Spinal cord (tissue), 10 donors: ENCODE data around the gene CD209. TPM values are rescaled to one million over a fixed set of nuclear protein-coding genes. Genes with fewer than 3 reads are reported as not detected.

Source experiments
- DNase-seq, 6 donors: peaks; one replicate each; pipeline versions ENCODE4 v3.0.0 to v3.0.0-alpha.2; 2013 to 2015; ENCODE audit warnings: low spot score in 6 of 6, low read depth in 4 of 6
- H3K27ac ChIP-seq: one replicate; pipeline ENCODE4 v1.5.1; 2013; ENCODE audit warnings: low read depth, low read length, control low read depth
- H3K27me3 ChIP-seq: one replicate; pipeline ENCODE4 v1.6.1; 2013; ENCODE audit warnings: low read length; ENCODE audit not compliant: control insufficient read depth, insufficient read depth
- H3K36me3 ChIP-seq: one replicate; pipeline ENCODE4 v1.6.1; 2013; ENCODE audit warnings: low read length; ENCODE audit not compliant: control insufficient read depth, insufficient read depth
- H3K4me1 ChIP-seq: one replicate; pipeline ENCODE4 v1.6.1; 2013; ENCODE audit warnings: low read length; ENCODE audit not compliant: control insufficient read depth, insufficient read depth
- H3K4me3 ChIP-seq: one replicate; pipeline ENCODE4 v1.5.1; 2013; ENCODE audit warnings: low read depth, low read length, control low read depth
- H3K9me3 ChIP-seq: one replicate; pipeline ENCODE4 v1.6.1; 2013; ENCODE audit warnings: low read length; ENCODE audit not compliant: control insufficient read depth, insufficient read depth
- WGBS: methylation state at CpG from one replicate; pipeline ENCODE4 v1.1.5; 2013; ENCODE audit warnings: missing lambda C conversion rate; ENCODE audit not compliant: insufficient coverage; 5-methylcytosine and 5-hydroxymethylcytosine counted together
- polyA plus RNA-seq, 2 donors: library from polyadenylated mRNA; unstranded; fragments of 120-200 nt; gene quantifications; one replicate each; pipeline ENCODE4 v1.2.1, GENCODE V29; 2013; ENCODE audit not compliant: insufficient read length in 2 of 2
- total RNA-seq, 2 donors: library from RNA; depleted of rRNA in 1 of 2; stranded (reverse); fragments of 120-200 nt in 1 of 2; fragments of >200 nt in 1 of 2; gene quantifications; one replicate each; pipeline versions ENCODE4 v1.2.3 to v1.2.4, GENCODE V29; 2013 to 2014
- donor health status: healthy.

The CD209 gene
- total and polyA plus RNA-seq, 4 donors, result 0.24 to 2.5 (median 1.4) TPM

GRCh38 chr19:7740682-7741054 is 6.7 kb downstream of the CD209 start:
- Histone ChIP-seq H3K9me3 (no peaks in the 10 kb centered on the region), H3K27ac (no peak overlapping the region), H3K27me3 (no peaks in the 10 kb centered on the region), H3K36me3 (no peaks in the 10 kb centered on the region), H3K4me1 (no peaks in the 10 kb centered on the region), H3K4me3 (no peak overlapping the region)
- DNase-seq, result no peak
- 81% methylated on average over 4 of the region's 6 CpGs for WGBS

GRCh38 chr19:7739801-7740681 is 7.3 kb downstream of the CD209 start:
- Histone ChIP-seq H3K27ac (no peak overlapping the region), H3K27me3 (no peaks in the 10 kb centered on the region), H3K9me3 (no peaks in the 10 kb centered on the region), H3K4me1 (no peaks in the 10 kb centered on the region), H3K36me3 (no peaks in the 10 kb centered on the region), H3K4me3 (no peak overlapping the region)
- 80% methylated on average over 13 of the region's 19 CpGs for WGBS
- no peak for DNase-seq

- no peaks in the 10 kb centered on the region for H3K36me3 ChIP-seq
- no peak overlapping the region for H3K27ac ChIP-seq
- H3K27me3 ChIP-seq, result no peaks in the 10 kb centered on the region
- DNase-seq, result no peak
- no peaks in the 10 kb centered on the region for H3K9me3 ChIP-seq
- WGBS, result no CpG with 5 or more reads among the region's 2 CpGs
- no peak overlapping the region for H3K4me3 ChIP-seq
- H3K4me1 ChIP-seq, result no peaks in the 10 kb centered on the region
These were observed 8.1 kb downstream of the CD209 start for GRCh38 chr19:7739211-7739755.

GRCh38 chr19:7738023-7738422 is 9.3 kb downstream of the CD209 start:
- 87% methylated on average over 7 of the region's 7 CpGs for WGBS
- Histone ChIP-seq H3K4me1 (no peaks in the 10 kb centered on the region), H3K27ac (no peak overlapping the region), H3K4me3 (no peak overlapping the region), H3K36me3 (no peaks in the 10 kb centered on the region), H3K9me3 (no peaks in the 10 kb centered on the region), H3K27me3 (peaks cover 2% of the 10 kb centered on the region)
- no peak for DNase-seq

GRCh38 chr19:7737215-7737614 is 10.1 kb downstream of the CD209 start:
- no peak overlapping the region for H3K4me3 ChIP-seq
- peaks cover 5% of the 10 kb centered on the region for H3K27me3 ChIP-seq
- H3K36me3 ChIP-seq, result no peaks in the 10 kb centered on the region
- H3K27ac ChIP-seq, result no peak overlapping the region
- no peak for DNase-seq
- WGBS, result 85% methylated on average over 11 of the region's 11 CpGs
- no peaks in the 10 kb centered on the region for H3K4me1 ChIP-seq
- no peaks in the 10 kb centered on the region for H3K9me3 ChIP-seq

- WGBS, result 64% methylated on average over 1 of the region's 1 CpG
- H3K4me3 ChIP-seq, result no peak overlapping the region
- no peaks in the 10 kb centered on the region for H3K9me3 ChIP-seq
- H3K27ac ChIP-seq, result no peak overlapping the region
- H3K36me3 ChIP-seq, result no peaks in the 10 kb centered on the region
- H3K4me1 ChIP-seq, result no peaks in the 10 kb centered on the region
- DNase-seq, result no peak
- H3K27me3 ChIP-seq, result peaks cover 16% of the 10 kb centered on the region
These were observed 11.2 kb downstream of the CD209 start for GRCh38 chr19:7736148-7736547.

- Histone ChIP-seq H3K4me3 (no peak overlapping the region), H3K9me3 (no peaks in the 10 kb centered on the region), H3K27me3 (peaks cover 32% of the 10 kb centered on the region), H3K4me1 (peaks cover 5% of the 10 kb centered on the region), H3K27ac (no peak overlapping the region), H3K36me3 (no peaks in the 10 kb centered on the region)
- no peak for DNase-seq
- 69% methylated on average over 9 of the region's 12 CpGs for WGBS
These were observed 12.8 kb downstream of the CD209 start for GRCh38 chr19:7734220-7735203.

- H3K36me3 ChIP-seq, result no peaks in the 10 kb centered on the region
- no peak overlapping the region for H3K27ac ChIP-seq
- H3K27me3 ChIP-seq, result peaks cover 43% of the 10 kb centered on the region
- peaks cover 5% of the 10 kb centered on the region for H3K4me1 ChIP-seq
- WGBS, result 84% methylated on average over 3 of the region's 6 CpGs
- no peak overlapping the region for H3K4me3 ChIP-seq
- DNase-seq, result no peak
- no peaks in the 10 kb centered on the region for H3K9me3 ChIP-seq
These were observed 14.0 kb downstream of the CD209 start for GRCh38 chr19:7733376-7733775.

- no peak for DNase-seq
- H3K27me3 ChIP-seq, result peaks cover 48% of the 10 kb centered on the region
- H3K36me3 ChIP-seq, result no peaks in the 10 kb centered on the region
- peaks cover 5% of the 10 kb centered on the region for H3K4me1 ChIP-seq
- WGBS, result 59% methylated on average over 9 of the region's 9 CpGs
- no peaks in the 10 kb centered on the region for H3K9me3 ChIP-seq
- no peak within 1 kb of the TSS for H3K27ac ChIP-seq
- no peak within 1 kb of the TSS for H3K4me3 ChIP-seq
These were observed 15.3 kb downstream of the CD209 start, which contains the start of gene CLEC4G for GRCh38 chr19:7732045-7732444. Gene CLEC4G, minus strand, starts transcription at chr19:7732110. Its CDS starts 8 bp downstream, at chr19:7732102.
